HepG2 (cell line): Measurements from ENCODE around the gene MYO3B.

Experiments
- CTCF ChIP-seq: sonication (generic); formaldehyde crosslinking; IDR thresholded peaks from 2 replicates; pipeline ENCODE4 v1.5.0; 2020; ENCODE audit warnings: mild to moderate bottlenecking, missing genetic modification reagents, moderate library complexity
- FOXP1 ChIP-seq, 2 experiments: fragments of 450-650 bp in 1 of 2; IDR thresholded peaks; 2 replicates each; pipeline ENCODE4 v1.6.1; 2017 to 2018; ENCODE audit warnings: antibody characterized with exemption in 1 of 2
- MAF1 ChIP-seq: sonication (generic); formaldehyde crosslinking; IDR thresholded peaks from 2 replicates; pipeline ENCODE4 v1.5.0; 2020; ENCODE audit warnings: missing genetic modification reagents, borderline replicate concordance
- TAF1 ChIP-seq: sonication (generic); formaldehyde crosslinking; IDR thresholded peaks from 2 replicates; pipeline ENCODE4 v1.4.0; 2020; ENCODE audit warnings: missing genetic modification reagents
- TRIM24 ChIP-seq: sonication (generic); formaldehyde crosslinking; IDR thresholded peaks from 2 replicates; pipeline ENCODE4 v1.8.0; 2022; ENCODE audit warnings: mild to moderate bottlenecking, missing genetic modification reagents

GRCh38 chr2:170313992-170314348 is 136.0 kb downstream of the MYO3B start:
- no peak for TF ChIP-seq TRIM24 (CRISPR knock-in tag)
- TF ChIP-seq CTCF, result no peak
- TF ChIP-seq TAF1, result no peak
- TF ChIP-seq MAF1, result no peak
- TF ChIP-seq FOXP1 (IDR thresholded peaks at IDR 0.05), result no peak
- no peak for TF ChIP-seq FOXP1 (CRISPR knock-in tag; IDR thresholded peaks at IDR 0.05)
